ENCODE data around the gene SUCNR1. TPM values are rescaled to one million over a fixed set of nuclear protein-coding genes. Genes with fewer than 3 reads are reported as not detected.

Gene SUCNR1
- total RNA-seq, 1 experiment from 2014 or later = not detected

DNA sequence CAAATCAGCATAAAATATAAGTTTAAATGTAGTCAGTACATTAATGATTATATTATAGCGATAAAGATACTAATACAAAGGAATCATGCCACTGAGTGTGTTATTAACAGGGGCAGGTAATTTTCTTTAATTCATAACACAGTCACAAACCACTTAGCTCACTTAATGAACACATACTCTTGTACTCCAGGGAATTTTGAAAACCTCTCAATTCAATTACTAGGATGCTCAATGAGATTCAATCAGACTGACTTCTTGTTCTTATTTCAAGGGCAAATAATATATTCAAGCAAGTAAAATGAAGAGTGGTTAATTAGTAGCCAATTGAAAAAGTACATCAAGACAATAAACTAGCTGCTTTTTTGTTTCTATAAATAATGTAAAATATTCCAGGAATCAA lies 5.8 kb upstream of the SUCNR1 start:
- Mint-ChIP-seq H3K4me1 (peaks cover 0 to 2% of the 10 kb centered on the region in 2 experiments; a peak in 1 of 4 replicates), H3K36me3 (ENCODE audit: insufficient read depth in 1 of 3, low read depth in 3 of 3) (no peaks in the 10 kb centered on the region)
- TF ChIP-seq, protein P1, sequence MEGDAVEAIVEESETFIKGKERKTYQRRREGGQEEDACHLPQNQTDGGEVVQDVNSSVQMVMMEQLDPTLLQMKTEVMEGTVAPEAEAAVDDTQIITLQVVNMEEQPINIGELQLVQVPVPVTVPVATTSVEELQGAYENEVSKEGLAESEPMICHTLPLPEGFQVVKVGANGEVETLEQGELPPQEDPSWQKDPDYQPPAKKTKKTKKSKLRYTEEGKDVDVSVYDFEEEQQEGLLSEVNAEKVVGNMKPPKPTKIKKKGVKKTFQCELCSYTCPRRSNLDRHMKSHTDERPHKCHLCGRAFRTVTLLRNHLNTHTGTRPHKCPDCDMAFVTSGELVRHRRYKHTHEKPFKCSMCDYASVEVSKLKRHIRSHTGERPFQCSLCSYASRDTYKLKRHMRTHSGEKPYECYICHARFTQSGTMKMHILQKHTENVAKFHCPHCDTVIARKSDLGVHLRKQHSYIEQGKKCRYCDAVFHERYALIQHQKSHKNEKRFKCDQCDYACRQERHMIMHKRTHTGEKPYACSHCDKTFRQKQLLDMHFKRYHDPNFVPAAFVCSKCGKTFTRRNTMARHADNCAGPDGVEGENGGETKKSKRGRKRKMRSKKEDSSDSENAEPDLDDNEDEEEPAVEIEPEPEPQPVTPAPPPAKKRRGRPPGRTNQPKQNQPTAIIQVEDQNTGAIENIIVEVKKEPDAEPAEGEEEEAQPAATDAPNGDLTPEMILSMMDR (conservative IDR thresholded peaks at IDR 0.05) = no peak

More for the DNA sequence above, 5.8 kb upstream of the SUCNR1 start:
- H3K9ac ChIP-seq (ENCODE audit: extremely low read depth, insufficient read length, low read length) = no peak overlapping the region
- Mint-ChIP-seq H3K9me3 (no peaks in the 10 kb centered on the region), H3K27ac (no peak overlapping the region), H3K27me3 (ENCODE audit: low read depth) (no peaks in the 10 kb centered on the region), H3K4me3 (no peak overlapping the region)
- no CpG with 5 or more reads among the region's 1 CpG for WGBS (ENCODE audit: extremely low coverage, insufficient read length, low lambda C conversion rate)
- no peak overlapping the region for H2BK15ac ChIP-seq (ENCODE audit: low read depth, low read length)
- no peak overlapping the region for H4K91ac ChIP-seq (ENCODE audit: insufficient read length, low read depth, low read length)
- H2AFZ ChIP-seq (ENCODE audit: low read length) = no peak overlapping the region
- H4K8ac ChIP-seq (replicated peaks; ENCODE audit: insufficient read length, low read depth, low read length) = no peak overlapping the region
- H4K20me1 ChIP-seq (ENCODE audit: control insufficient read depth, insufficient read depth, insufficient read length) = no peaks in the 10 kb centered on the region
- H3K23me2 ChIP-seq (ENCODE audit: insufficient read length, low read depth, low read length, poor library complexity, severe bottlenecking) = no peaks in the 10 kb centered on the region
- H3K4ac ChIP-seq (ENCODE audit: low read depth, low read length) = no peak overlapping the region
- H3K79me1 ChIP-seq (ENCODE audit: insufficient read depth, low read depth, low read length, poor library complexity, severe bottlenecking) = no peaks in the 10 kb centered on the region
- H3K18ac ChIP-seq (ENCODE audit: insufficient read length, low read depth, low read length) = no peak overlapping the region
- no peak overlapping the region for H3K27ac ChIP-seq (ENCODE audit: insufficient read length, low read depth, low read length)
- H2AK5ac ChIP-seq (ENCODE audit: insufficient read length, low read length) = no peak overlapping the region
- H3K14ac ChIP-seq (ENCODE audit: insufficient read depth, low read length) = no peak overlapping the region
- DNase-seq = no peak
- H3K23ac ChIP-seq (ENCODE audit: insufficient read length, low read depth, low read length) = no peak overlapping the region
- no peak overlapping the region for H2BK5ac ChIP-seq (ENCODE audit: insufficient read length, low read length)
- H3K4me1 ChIP-seq (ENCODE audit: insufficient read depth, low read length) = no peaks in the 10 kb centered on the region
- H2BK20ac ChIP-seq (ENCODE audit: low read depth, low read length, poor library complexity, severe bottlenecking) = no peak overlapping the region
- no peak overlapping the region for H2BK12ac ChIP-seq (ENCODE audit: insufficient read length, low read depth, low read length)
- H3K27me3 ChIP-seq (ENCODE audit: insufficient read depth, low read length) = no peaks in the 10 kb centered on the region
- H3T11ph ChIP-seq (ENCODE audit: low read length) = no peak overlapping the region
- no peak overlapping the region for H4K5ac ChIP-seq (ENCODE audit: insufficient read length, low read depth, low read length)
- no peaks in the 10 kb centered on the region for H3K79me2 ChIP-seq (ENCODE audit: insufficient read depth, low read length)
- no peak overlapping the region for H3K56ac ChIP-seq (ENCODE audit: insufficient read length, low read depth, low read length)
- no peaks in the 10 kb centered on the region for H3K9me3 ChIP-seq (ENCODE audit: control insufficient read depth, low read depth, low read length)
- H2BK120ac ChIP-seq (ENCODE audit: low read depth, low read length, poor library complexity, severe bottlenecking) = no peak overlapping the region
- H3K4me2 ChIP-seq (ENCODE audit: insufficient read depth, insufficient read length, low read length) = no peak overlapping the region

Measured in H9 (cell line).